ENCODE results near the gene TEAD1.

Gene TEAD1

GRCh38 chr11:12706545-12707499 lies 32.6 kb downstream of the TEAD1 start:
- H3K27ac ChIP-seq: no peak overlapping the region

GRCh38 chr11:12707500-12707880 lies 33.3 kb downstream of the TEAD1 start:
- no peak for TF ChIP-seq ZFX (IDR thresholded peaks at IDR 0.05)
- TF ChIP-seq, protein P1, sequence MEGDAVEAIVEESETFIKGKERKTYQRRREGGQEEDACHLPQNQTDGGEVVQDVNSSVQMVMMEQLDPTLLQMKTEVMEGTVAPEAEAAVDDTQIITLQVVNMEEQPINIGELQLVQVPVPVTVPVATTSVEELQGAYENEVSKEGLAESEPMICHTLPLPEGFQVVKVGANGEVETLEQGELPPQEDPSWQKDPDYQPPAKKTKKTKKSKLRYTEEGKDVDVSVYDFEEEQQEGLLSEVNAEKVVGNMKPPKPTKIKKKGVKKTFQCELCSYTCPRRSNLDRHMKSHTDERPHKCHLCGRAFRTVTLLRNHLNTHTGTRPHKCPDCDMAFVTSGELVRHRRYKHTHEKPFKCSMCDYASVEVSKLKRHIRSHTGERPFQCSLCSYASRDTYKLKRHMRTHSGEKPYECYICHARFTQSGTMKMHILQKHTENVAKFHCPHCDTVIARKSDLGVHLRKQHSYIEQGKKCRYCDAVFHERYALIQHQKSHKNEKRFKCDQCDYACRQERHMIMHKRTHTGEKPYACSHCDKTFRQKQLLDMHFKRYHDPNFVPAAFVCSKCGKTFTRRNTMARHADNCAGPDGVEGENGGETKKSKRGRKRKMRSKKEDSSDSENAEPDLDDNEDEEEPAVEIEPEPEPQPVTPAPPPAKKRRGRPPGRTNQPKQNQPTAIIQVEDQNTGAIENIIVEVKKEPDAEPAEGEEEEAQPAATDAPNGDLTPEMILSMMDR (conservative IDR thresholded peaks at IDR 0.05): no peak
- no peak overlapping the region for H3K27ac ChIP-seq

More at GRCh38 chr11:12706545-12707499, 32.6 kb downstream of the TEAD1 start:
- TF ChIP-seq, protein P1 (conservative IDR thresholded peaks at IDR 0.05): no peak
- TF ChIP-seq ZFX (IDR thresholded peaks at IDR 0.05): no peak

DNA sequence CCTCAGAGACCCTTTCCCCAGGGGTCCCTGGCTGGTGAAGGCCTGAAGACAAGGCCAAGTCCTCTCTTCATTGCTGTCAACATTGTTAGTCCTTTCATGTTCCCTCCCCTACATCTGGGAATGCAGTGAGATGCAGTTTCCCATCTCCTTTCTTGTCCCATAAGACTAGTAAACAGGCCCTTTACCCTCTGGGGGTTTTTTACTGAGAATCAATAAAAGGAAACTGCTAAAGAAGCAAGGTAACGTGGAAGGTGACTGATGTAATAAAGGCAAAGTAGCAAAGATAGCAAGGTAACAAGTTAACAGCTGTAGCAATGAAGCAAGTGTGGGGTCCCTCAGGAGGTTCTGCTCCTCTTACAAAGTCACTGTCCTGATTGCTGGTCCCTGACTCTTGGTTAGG lies 37.3 kb downstream of the TEAD1 start:
- no peak overlapping the region for H3K27ac ChIP-seq
- no peak for TF ChIP-seq ZFX (IDR thresholded peaks at IDR 0.05)
- TF ChIP-seq, protein P1 (conservative IDR thresholded peaks at IDR 0.05): no peak

- H3K27ac ChIP-seq: no peak overlapping the region
Observed at GRCh38 chr11:12712132-12712531, 37.9 kb downstream of the TEAD1 start.

GRCh38 chr11:12715131-12715530 lies 40.9 kb downstream of the TEAD1 start:
- H3K27ac ChIP-seq: no peak overlapping the region
- TF ChIP-seq ZFX (IDR thresholded peaks at IDR 0.05): no peak
- TF ChIP-seq, protein P1 (conservative IDR thresholded peaks at IDR 0.05): no peak

More at GRCh38 chr11:12712132-12712531, 37.9 kb downstream of the TEAD1 start:
- TF ChIP-seq ZFX (IDR thresholded peaks at IDR 0.05): no peak
- TF ChIP-seq, protein P1 (conservative IDR thresholded peaks at IDR 0.05): no peak

GRCh38 chr11:12715941-12716340 lies 41.7 kb downstream of the TEAD1 start:
- TF ChIP-seq ZFX (IDR thresholded peaks at IDR 0.05): no peak
- TF ChIP-seq, protein P1 (conservative IDR thresholded peaks at IDR 0.05): no peak

DNA sequence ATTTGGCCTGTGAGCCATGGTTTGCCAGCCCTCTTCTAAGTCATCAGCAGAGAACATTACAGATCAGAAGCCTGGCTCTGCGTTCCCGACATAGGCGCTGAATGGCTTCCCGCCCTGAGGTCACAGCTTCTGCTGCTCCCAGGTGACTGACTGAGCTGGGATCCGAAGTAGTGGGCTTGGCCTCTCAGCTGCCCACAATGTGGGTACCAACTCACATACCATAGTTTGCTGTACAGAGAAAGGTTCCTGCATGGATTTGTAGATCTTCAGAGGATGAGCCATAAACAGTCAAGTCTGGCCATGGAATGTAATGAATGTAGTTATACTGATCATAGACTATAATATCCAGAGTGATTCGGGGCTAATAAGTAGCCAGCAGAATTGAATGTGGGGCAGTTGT lies 42.6 kb downstream of the TEAD1 start:
- TF ChIP-seq ZFX (IDR thresholded peaks at IDR 0.05): no peak
- TF ChIP-seq, protein P1 (conservative IDR thresholded peaks at IDR 0.05): no peak
- H3K27ac ChIP-seq: no peak overlapping the region

More at GRCh38 chr11:12715941-12716340, 41.7 kb downstream of the TEAD1 start:
- H3K27ac ChIP-seq: no peak overlapping the region
